Hematopoietic multipotent progenitor cell (in vitro differentiated cells): ENCODE data around the gene DHCR7. TPM values are rescaled to one million over a fixed set of nuclear protein-coding genes. Genes with fewer than 3 reads are reported as not detected.

Experiments used
- DNase-seq, 3 donors: peaks; one replicate each; pipeline ENCODE4 v3.0.0-alpha.2; 2011 to 2015; ENCODE audit warnings: low read depth in 2 of 3, low spot score in 2 of 3
- total RNA-seq: library from RNA; depleted of rRNA; stranded (reverse); fragments of >200 nt; gene quantifications from one replicate; pipeline ENCODE4 v1.2.3, GENCODE V29; 2012

DHCR7 gene
- 40.9 TPM for total RNA-seq

- peak; percentile 68 to 95 (median 94) for DNase-seq
These were observed at the start of gene DHCR7 for GRCh38 chr11:71448257-71449171. Gene DHCR7, minus strand, starts transcription at chr11:71448393. Its CDS starts 3,441 bp downstream, at chr11:71444952.

- no peak for DNase-seq
These were observed 48.2 kb upstream of the DHCR7 start for GRCh38 chr11:71496421-71496820.

- DNase-seq, result no peak
These were observed 47.4 kb upstream of the DHCR7 start for GRCh38 chr11:71495286-71496230.

- no peak for DNase-seq
These were observed 43.7 kb upstream of the DHCR7 start for GRCh38 chr11:71491940-71492339.

- DNase-seq, result no peak
These were observed 43.3 kb upstream of the DHCR7 start for GRCh38 chr11:71491531-71491930.

GRCh38 chr11:71490731-71491390, 42.7 kb upstream of the DHCR7 start:
- DNase-seq, result no peak

GRCh38 chr11:71490044-71490730, 42.0 kb upstream of the DHCR7 start:
- DNase-seq, result no peak

- DNase-seq, result no peak
These were observed 41.3 kb upstream of the DHCR7 start for GRCh38 chr11:71489311-71490043.

GRCh38 chr11:71488681-71489270, 40.6 kb upstream of the DHCR7 start:
- DNase-seq, result no peak

GRCh38 chr11:71486320-71486719, 38.1 kb upstream of the DHCR7 start:
- DNase-seq, result no peak

GRCh38 chr11:71485466-71485865, 37.3 kb upstream of the DHCR7 start:
- DNase-seq, result no peak

- DNase-seq, result no peak
These were observed 36.8 kb upstream of the DHCR7 start for GRCh38 chr11:71485063-71485399.

GRCh38 chr11:71484248-71485062, 36.3 kb upstream of the DHCR7 start:
- DNase-seq, result no peak

GRCh38 chr11:71483692-71484091, 35.5 kb upstream of the DHCR7 start:
- no peak for DNase-seq

GRCh38 chr11:71482746-71483364, 34.7 kb upstream of the DHCR7 start:
- DNase-seq, result no peak

- DNase-seq, result no peak
These were observed 34.0 kb upstream of the DHCR7 start for GRCh38 chr11:71482216-71482615.

GRCh38 chr11:71481101-71481960, 33.1 kb upstream of the DHCR7 start:
- no peak for DNase-seq
